ENCODE results near the gene SSR2. TPM values are rescaled to one million over a fixed set of nuclear protein-coding genes. Genes with fewer than 3 reads are reported as not detected.

The SSR2 gene
- total RNA-seq, 6 donors from 2014 or later = 66.0 to 395 (median 228) TPM

DNA sequence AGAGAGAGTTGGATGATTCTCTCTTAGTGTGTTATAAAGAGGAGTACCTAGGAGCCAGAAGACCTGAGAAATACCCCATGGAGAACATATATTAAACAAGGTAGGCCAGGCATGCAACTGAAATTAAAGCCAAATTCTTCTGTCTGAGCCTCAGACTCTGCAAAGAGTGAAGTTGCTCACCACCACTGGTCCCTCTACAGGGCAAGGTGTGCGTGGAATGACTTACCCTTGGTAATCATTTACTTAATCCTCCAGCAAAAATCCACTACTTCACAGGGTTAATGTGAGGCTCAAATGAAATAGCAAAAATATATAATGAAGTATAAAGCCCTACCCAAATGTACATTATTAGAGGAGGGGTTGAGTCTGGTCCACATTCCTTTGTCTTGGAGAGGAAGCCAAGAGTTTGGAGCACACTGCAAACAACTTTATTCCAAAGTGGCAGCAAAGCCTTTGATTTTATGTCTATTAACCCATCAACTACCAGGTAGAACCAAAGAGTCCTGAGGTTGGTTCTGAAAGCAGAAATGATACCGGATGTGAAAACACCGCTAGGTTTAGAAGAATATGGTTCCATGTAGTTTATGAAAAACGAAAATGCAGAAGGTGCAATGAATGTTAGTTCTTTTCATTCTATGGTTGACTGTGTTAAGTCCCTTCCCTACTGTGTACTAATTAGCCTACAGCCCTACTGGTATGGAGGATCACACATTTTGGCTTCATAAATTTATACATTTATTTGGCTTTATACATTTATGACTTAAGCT is 8.5 kb downstream of the SSR2 start:
- Histone ChIP-seq H3K27me3 (no peaks in the 10 kb centered on the region), H3K4me3 (no peak overlapping the region), H3K27ac (peak overlapping the region in 2 of 4 donors; percentile 12 to 55), H3K36me3 (peaks cover 22 to 92% (median 69%) of the 10 kb centered on the region in 4 donors), H3K4me1 (peaks cover 0 to 13% (median 6%) of the 10 kb centered on the region in 4 donors), H3K9me3 (no peaks in the 10 kb centered on the region)
- WGBS, 2 donors = 58 to 80% methylated on average over 4 of the region's 4 CpGs
- ATAC-seq (ENCODE audit: low FRiP score in 2 of 2) (peak in 1 of 2 donors; percentile 42), DNase-seq (no peak)
- TF ChIP-seq EP300 (IDR thresholded peaks at IDR 0.05) (no peak), POLR2AphosphoS5 (IDR thresholded peaks at IDR 0.05) (no peak), POLR2A (IDR thresholded peaks at IDR 0.05) (no peak)
- TF ChIP-seq, protein P1, sequence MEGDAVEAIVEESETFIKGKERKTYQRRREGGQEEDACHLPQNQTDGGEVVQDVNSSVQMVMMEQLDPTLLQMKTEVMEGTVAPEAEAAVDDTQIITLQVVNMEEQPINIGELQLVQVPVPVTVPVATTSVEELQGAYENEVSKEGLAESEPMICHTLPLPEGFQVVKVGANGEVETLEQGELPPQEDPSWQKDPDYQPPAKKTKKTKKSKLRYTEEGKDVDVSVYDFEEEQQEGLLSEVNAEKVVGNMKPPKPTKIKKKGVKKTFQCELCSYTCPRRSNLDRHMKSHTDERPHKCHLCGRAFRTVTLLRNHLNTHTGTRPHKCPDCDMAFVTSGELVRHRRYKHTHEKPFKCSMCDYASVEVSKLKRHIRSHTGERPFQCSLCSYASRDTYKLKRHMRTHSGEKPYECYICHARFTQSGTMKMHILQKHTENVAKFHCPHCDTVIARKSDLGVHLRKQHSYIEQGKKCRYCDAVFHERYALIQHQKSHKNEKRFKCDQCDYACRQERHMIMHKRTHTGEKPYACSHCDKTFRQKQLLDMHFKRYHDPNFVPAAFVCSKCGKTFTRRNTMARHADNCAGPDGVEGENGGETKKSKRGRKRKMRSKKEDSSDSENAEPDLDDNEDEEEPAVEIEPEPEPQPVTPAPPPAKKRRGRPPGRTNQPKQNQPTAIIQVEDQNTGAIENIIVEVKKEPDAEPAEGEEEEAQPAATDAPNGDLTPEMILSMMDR (IDR thresholded peaks at IDR 0.05) = no peak

GRCh38 chr1:156009404-156009803 is 11.3 kb downstream of the SSR2 start:
- H3K4me3 ChIP-seq = no peak overlapping the region
- no peaks in the 10 kb centered on the region for H3K27me3 ChIP-seq
- peak overlapping the region in 1 of 4 donors; percentile 0 for H3K27ac ChIP-seq
- TF ChIP-seq POLR2AphosphoS5 (IDR thresholded peaks at IDR 0.05) = no peak
- TF ChIP-seq EP300 (IDR thresholded peaks at IDR 0.05) = no peak
- TF ChIP-seq, protein P1 (IDR thresholded peaks at IDR 0.05) = no peak
- TF ChIP-seq POLR2A (IDR thresholded peaks at IDR 0.05) = no peak
- DNase-seq (no peak), ATAC-seq (ENCODE audit: low FRiP score in 2 of 2) (no peak)
- 54 to 62% methylated on average over 3 of the region's 3 CpGs for WGBS, 2 donors
- peaks cover 20 to 74% (median 51%) of the 10 kb centered on the region in 4 donors for H3K36me3 ChIP-seq
- H3K4me1 ChIP-seq = peaks cover 0 to 19% (median 6%) of the 10 kb centered on the region in 4 donors
- H3K9me3 ChIP-seq = no peaks in the 10 kb centered on the region

DNA sequence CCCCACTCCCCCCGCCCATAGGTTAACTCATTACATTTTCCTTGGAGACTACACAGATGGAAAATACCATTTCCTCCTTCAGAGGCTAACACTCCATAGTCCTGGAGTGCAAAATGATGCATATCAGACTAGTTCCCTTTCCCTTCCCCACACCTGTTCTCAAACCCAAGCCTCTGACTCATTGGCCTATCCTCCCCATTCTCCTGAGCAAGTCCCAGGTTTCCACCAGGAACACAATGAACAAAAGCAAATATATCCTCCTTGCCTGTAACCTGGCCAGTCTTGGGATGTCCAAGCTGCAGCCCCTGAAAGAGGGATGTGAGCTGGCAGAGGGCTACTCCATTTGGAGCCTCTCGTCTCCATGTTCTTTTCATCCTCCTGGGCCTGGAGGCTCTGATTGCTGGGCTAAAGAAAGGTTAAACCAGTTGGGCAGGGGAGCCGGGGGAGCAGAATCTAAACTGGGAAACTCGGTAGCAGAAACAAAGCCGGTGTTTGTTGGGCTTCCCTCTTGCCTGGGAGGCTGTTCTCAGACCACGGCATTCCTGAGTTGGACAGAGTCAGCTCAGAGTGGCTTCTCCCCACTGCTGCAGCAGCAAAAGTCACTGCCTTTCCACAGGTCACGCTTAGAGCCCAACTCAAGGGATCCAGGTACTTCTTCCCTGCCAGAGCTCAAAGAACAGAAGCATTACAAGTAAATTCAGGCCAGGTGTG is 13.9 kb downstream of the SSR2 start:
- peak overlapping the region in 3 of 4 donors; percentile 23 to 66 (median 35) for H3K27ac ChIP-seq
- TF ChIP-seq, protein P1 (IDR thresholded peaks at IDR 0.05) = no peak
- TF ChIP-seq POLR2AphosphoS5 (IDR thresholded peaks at IDR 0.05) (no peak), EP300 (IDR thresholded peaks at IDR 0.05) (no peak), POLR2A (IDR thresholded peaks at IDR 0.05) (no peak)
- no peaks in the 10 kb centered on the region for H3K27me3 ChIP-seq
- H3K4me3 ChIP-seq = no peak overlapping the region
- H3K4me1 ChIP-seq = peaks cover 0 to 7% (median 3%) of the 10 kb centered on the region in 4 donors
- peaks cover 6 to 48% (median 33%) of the 10 kb centered on the region in 4 donors for H3K36me3 ChIP-seq
- 71 to 73% methylated on average over 5 to 7 of the region's 7 CpGs for WGBS, 2 donors
- no peaks in the 10 kb centered on the region for H3K9me3 ChIP-seq
- DNase-seq = no peak
- no peak for ATAC-seq (ENCODE audit: low FRiP score in 2 of 2)

DNA sequence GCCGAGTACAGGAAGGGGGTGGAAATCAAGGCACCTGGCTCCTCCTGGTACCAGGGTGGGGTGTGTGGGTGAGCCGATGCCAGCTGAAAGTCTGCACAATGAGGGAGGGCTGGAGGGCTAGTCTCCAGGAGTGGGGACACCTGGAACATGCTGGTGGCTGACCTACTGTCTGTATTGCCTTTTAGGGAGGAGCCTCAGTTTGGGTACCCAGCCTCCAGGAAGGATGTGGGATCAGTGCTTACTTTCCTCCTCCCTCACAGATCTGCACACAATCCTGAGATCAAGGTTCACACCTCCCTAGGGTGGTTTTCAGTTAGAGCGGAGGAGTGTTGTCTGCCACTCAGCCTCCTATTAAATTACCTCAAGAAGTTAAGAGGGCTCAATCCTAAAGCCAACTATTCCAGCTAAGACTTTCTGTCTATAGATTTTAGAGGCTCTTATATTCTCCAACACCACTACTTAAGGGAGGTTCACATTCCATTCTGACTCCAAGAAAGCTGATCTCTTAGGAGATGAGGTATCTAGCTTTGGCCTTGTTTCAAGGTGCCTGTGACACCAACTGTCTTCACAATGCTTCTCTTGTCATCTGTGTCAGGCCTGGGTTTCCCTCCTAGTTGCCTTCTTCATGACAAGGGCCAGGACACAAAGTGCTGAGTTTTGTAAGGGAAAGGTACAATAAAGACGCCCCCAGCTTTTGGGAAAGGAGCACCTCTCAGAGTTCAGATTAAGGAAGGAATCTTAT is 15.7 kb downstream of the SSR2 start:
- no peaks in the 10 kb centered on the region for H3K9me3 ChIP-seq
- TF ChIP-seq, protein P1 (IDR thresholded peaks at IDR 0.05) = no peak
- TF ChIP-seq POLR2A (IDR thresholded peaks at IDR 0.05) = no peak
- TF ChIP-seq EP300 (IDR thresholded peaks at IDR 0.05) = no peak
- no peak for TF ChIP-seq POLR2AphosphoS5 (IDR thresholded peaks at IDR 0.05)
- H3K36me3 ChIP-seq = peaks cover 6 to 30% (median 15%) of the 10 kb centered on the region in 4 donors
- H3K27me3 ChIP-seq = no peaks in the 10 kb centered on the region
- H3K27ac ChIP-seq = peak overlapping the region in 2 of 4 donors; percentile 30 to 35
- WGBS, 2 donors = 54 to 61% methylated on average over 2 to 4 of the region's 4 CpGs
- H3K4me1 ChIP-seq = peaks cover 0 to 7% (median 3%) of the 10 kb centered on the region in 4 donors
- ATAC-seq (ENCODE audit: low FRiP score in 2 of 2) = peak; percentile 8 to 30
- peak in 1 of 2 donors; percentile 38 for DNase-seq
- H3K4me3 ChIP-seq = no peak overlapping the region

Measured in upper lobe of left lung (tissue), 6 donors.